ENCODE data around the gene ZSWIM7. TPM values are rescaled to one million over a fixed set of nuclear protein-coding genes. Genes with fewer than 3 reads are reported as not detected.

Gene ZSWIM7
- total and polyA plus RNA-seq, 2 of the 4 experiments (the other 2 are of a cell fraction) = 6.8 to 12.1 TPM

- 7% methylated on average over 29 of the region's 64 CpGs; no CpG with 5 or more reads in 1 of the 2 experiments for WGBS, 2 experiments (ENCODE audit: extremely low coverage in 2 of 2, insufficient read length in 1 of 2)
- peak overlapping the region; percentile 80 to 97 for H4K8ac ChIP-seq (ENCODE audit: low read depth in 2 of 2, low read length in 2 of 2)
- H4K20me1 ChIP-seq (ENCODE audit: insufficient read depth, low read length) = no peaks in the 10 kb centered on the region
- H3K9me1 ChIP-seq (ENCODE audit: insufficient read depth, low read length) = peaks cover 18% of the 10 kb centered on the region; the same call in 1 of the 2 replicates
- H3K23ac ChIP-seq (ENCODE audit: low read depth, low read length) = peak overlapping the region; percentile 97; the same call in 1 of the 2 replicates
- peak overlapping the region; percentile 73 for H3K4me3 ChIP-seq (ENCODE audit: insufficient read depth, low read depth, low read length)
- peak overlapping the region; percentile 98 for H2AFZ ChIP-seq (replicated peaks; ENCODE audit: low read length, poor library complexity)
- peak; percentile 16 for DNase-seq
- ChIA-PET CTCF (interaction anchor here (0.7 to 2.1 kb wide), 8 partner anchors 11 to 94 kb away, joined by 3 to 8 read pairs (median 3); partner anchors contain the start of genes TTC19 and ZSWIM7), POLR2A (ENCODE audit: unreplicated experiment) (interaction anchor here (0.6 kb wide), 1 partner anchor 13 kb away, joined by 3 read pairs; no protein-coding TSS in a partner anchor)
- intact Hi-C loops (cut with micrococcal nuclease) = loop anchor here (1.0 kb wide), 2 partner anchors 53 to 117 kb away; no protein-coding TSS in a partner anchor
- peak overlapping the region; percentile 12 for H2AK9ac ChIP-seq (replicated peaks; ENCODE audit: low read depth, low read length, poor library complexity)
- peaks cover 20% of the 10 kb centered on the region for H3K4me1 ChIP-seq (ENCODE audit: control insufficient read depth, insufficient read depth, low read length)
- H2AK5ac ChIP-seq (ENCODE audit: low read depth, low read length) = peak overlapping the region; percentile 82
- peak overlapping the region; percentile 95 for H4K91ac ChIP-seq (ENCODE audit: insufficient read depth, low read depth, low read length)
- peaks cover 17 to 34% of the 10 kb centered on the region in 2 experiments for H3K79me1 ChIP-seq (ENCODE audit: low read depth in 1 of 2, low read length in 2 of 2)
- in situ Hi-C loops (cut with MboI; ENCODE audit: low sequenced_read_pairs) = no loop called here
- H3K27me3 ChIP-seq (ENCODE audit: control insufficient read depth, insufficient read depth, low read length) = no peaks in the 10 kb centered on the region
- no peaks in the 10 kb centered on the region for H3K9me3 ChIP-seq (ENCODE audit: control insufficient read depth, insufficient read depth, low read length)
- H3K14ac ChIP-seq (replicated peaks; ENCODE audit: low read depth, low read length) = peak overlapping the region; percentile 95
- H3K4me2 ChIP-seq (ENCODE audit: low read depth, low read length) = peak overlapping the region; percentile 91
- 0 out of 2 replicates have a peak, but pooled peaks cover 2% of the 10 kb centered on the region for H3K36me3 ChIP-seq (ENCODE audit: control insufficient read depth, insufficient read depth, low read length)
- peak overlapping the region; percentile 81 for H3K4ac ChIP-seq (ENCODE audit: low read depth, low read length)
- H3K56ac ChIP-seq (ENCODE audit: extremely low read depth, insufficient read depth, low read length) = peak overlapping the region; percentile 77; the same call in 1 of the 2 replicates
- peak overlapping the region; percentile 86 for H3K9ac ChIP-seq (ENCODE audit: low read depth, low read length)
- dilution Hi-C loops (cut with HindIII; ENCODE audit: low sequenced_read_pairs, unreplicated experiment) = no loop called here
- H2BK120ac ChIP-seq (ENCODE audit: low read depth, low read length) = peak overlapping the region; percentile 85
- TF ChIP-seq CTCF (conservative IDR thresholded peaks at IDR 0.05; ENCODE audit: low read depth, low read length) (no peak), CHD1 (IDR thresholded peaks at IDR 0.05; ENCODE audit: low read depth, low read length) (0 out of 2 replicates have a peak, but pooled peaks have one; percentile 13), RCOR1 (IDR thresholded peaks at IDR 0.05; ENCODE audit: insufficient replicate concordance, low read length) (no peak), BHLHE40 (IDR thresholded peaks at IDR 0.05; ENCODE audit: low read depth, low read length) (peak; percentile 76)
- ATAC-seq (ENCODE audit: low read depth) = peak; percentile 1
- peak overlapping the region; percentile 45 for H4K5ac ChIP-seq (ENCODE audit: low read depth, low read length)
- peak overlapping the region; percentile 69 for H2BK5ac ChIP-seq (ENCODE audit: low read depth, low read length, poor library complexity, severe bottlenecking)
- H3K18ac ChIP-seq (ENCODE audit: low read depth, low read length) = peak overlapping the region; percentile 79
- H2BK20ac ChIP-seq (ENCODE audit: low read depth, low read length) = no peak overlapping the region
- BruUV-seq (replicated peaks) = no TSS peak
- peak overlapping the region; percentile 81 for H3K27ac ChIP-seq (ENCODE audit: insufficient read depth, low read length)
- H2BK15ac ChIP-seq (ENCODE audit: low read depth, low read length) = peak overlapping the region; percentile 86; the same call in 2 of the 3 replicates
Measured at GRCh38 chr17:15945527-15946191, 53.8 kb downstream of the ZSWIM7 start.

Data from IMR-90 (cell line).